NB4 (cell line): ENCODE results near the gene ASRGL1.

Experiments
- CTCF ChIP-seq: IDR thresholded peaks from one replicate; pipeline ENCODE4 v1.5.1; 2012; ENCODE audit warnings: low read depth, low read length
- MYC ChIP-seq: IDR thresholded peaks from 2 replicates; pipeline ENCODE4 v1.6.1; 2011; ENCODE audit warnings: low read depth, low read length
- POLR2A ChIP-seq: IDR thresholded peaks from 2 replicates; pipeline ENCODE4 v1.6.1; 2011; ENCODE audit warnings: mild to moderate bottlenecking; ENCODE audit not compliant: insufficient read length; ENCODE audit errors: extremely low read depth
- TF ChIP-seq, protein P1 (sequence below): IDR thresholded peaks from 2 replicates; pipeline ENCODE4 v1.6.1; 2011; ENCODE audit warnings: low read depth, low read length

DNA sequence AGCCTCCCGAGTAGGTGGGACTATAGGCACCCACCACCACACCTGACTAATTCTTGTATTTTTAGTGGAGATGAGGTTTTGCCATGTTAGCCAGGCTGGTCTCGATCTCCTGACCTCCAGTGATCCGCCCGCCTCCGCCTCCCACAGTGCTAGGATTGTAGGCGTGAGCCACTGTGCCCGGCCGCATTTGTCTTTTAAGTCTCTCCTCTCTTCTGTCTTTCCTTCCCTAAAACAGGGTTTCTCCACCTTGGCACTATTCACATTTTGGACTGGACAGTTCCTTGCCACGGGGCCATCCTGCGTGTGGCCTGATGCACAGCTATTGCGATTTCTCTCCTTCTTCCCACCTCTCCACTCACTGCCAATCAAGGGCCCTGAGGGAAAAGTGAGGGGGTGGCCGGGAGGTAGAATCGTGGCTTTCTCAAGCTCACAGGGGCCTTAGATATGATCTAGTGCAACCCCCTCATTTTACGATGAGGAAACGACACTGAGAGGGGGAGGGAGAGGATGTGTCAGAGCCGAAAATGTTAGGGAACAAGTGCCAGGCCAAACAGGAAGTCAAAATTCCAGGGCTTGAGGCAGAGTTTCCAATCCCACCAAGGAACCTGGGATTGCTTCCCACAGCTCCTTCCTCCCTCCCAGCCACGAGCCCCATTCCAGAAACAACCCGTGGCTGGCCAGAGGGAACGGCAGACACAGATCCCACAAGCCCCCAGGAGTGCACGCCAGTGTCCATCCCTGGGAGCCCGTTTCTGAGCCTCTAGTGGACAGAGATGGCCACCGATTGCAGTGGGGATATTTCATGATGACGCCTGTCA, 102.7 kb downstream of the ASRGL1 start:
- TF ChIP-seq POLR2A (no peak), CTCF (no peak), MYC (no peak; the same call in 1 of the 2 replicates)
- TF ChIP-seq, protein P1, sequence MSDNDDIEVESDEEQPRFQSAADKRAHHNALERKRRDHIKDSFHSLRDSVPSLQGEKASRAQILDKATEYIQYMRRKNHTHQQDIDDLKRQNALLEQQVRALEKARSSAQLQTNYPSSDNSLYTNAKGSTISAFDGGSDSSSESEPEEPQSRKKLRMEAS: no peak
